Amniotic epithelial cell (primary cell): Measurements from ENCODE around the gene RIPOR3.
"Not testable (repeated sequence)": the region's sequence is repeated elsewhere in the genome, so short reads cannot be mapped to it uniquely, and the experiment has no call there.

Experiments
- DNase-seq: peaks from one replicate; pipeline ENCODE4 v3.0.0-alpha.2; 2010; ENCODE audit warnings: low read depth

The RIPOR3 gene

DNA sequence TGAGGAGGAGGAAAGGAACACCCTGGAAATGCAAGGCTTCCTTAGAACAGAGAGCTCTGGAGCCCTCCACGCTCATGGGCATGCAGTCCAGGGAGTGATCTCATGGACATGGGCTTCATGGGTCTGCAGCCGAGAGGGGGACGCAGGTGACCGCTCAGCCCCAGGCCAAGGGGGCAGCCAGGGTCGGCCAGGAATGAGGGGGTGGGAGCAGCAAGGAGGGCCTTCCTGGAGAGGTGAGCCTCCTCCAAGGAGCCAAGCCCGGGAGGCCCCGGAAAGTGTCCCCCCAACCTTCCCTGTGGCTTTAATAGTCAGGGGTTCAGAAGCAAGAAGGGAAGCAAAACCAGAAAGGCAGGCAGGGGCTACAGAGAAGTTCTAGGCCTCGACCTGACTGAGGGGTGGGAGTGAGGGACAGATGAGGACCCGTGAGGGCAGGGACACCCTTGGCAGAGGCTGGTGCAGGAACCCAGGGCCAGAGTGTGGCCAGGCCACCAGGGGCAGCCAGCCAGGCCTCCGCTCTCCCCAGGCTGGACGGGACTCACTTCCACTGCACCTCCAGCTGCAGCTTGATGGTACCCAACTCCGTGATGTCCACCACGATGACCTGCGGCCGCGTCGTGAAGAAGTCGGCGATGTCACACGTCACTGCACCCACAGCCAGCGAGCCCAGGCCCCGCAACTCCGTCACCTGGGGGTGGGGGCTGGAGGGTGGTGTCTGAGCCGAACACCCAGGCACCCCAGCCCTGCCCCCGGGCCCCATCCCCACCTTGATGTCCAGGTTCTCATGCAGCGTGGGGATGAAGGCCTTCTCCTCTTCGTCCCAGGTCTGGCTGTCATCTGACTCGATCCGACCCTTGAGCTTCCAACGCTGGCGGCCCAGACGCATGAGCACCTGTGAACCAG lies 83.2 kb downstream of the RIPOR3 start:
- DNase-seq, result no peak

DNA sequence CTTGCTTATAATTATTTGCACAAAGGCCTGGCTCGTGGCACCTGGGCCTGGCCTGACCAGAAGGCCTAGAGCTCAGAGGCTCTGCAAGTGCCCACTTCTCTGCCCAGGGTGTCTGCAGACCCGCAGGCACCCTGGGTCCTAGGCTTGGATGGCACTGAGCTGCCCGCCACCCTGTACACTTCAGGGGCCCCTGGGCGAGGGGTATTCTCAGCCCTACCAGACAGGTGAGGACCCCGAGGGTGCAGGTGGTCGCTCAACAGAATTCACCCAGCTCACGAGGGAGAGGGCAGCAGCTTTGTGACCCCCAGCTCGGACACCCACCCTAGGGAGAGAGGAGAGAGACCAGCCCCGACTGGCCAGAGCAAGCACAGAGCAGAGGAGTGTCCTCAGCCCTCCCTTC lies 83.9 kb downstream of the RIPOR3 start:
- no peak for DNase-seq

DNA sequence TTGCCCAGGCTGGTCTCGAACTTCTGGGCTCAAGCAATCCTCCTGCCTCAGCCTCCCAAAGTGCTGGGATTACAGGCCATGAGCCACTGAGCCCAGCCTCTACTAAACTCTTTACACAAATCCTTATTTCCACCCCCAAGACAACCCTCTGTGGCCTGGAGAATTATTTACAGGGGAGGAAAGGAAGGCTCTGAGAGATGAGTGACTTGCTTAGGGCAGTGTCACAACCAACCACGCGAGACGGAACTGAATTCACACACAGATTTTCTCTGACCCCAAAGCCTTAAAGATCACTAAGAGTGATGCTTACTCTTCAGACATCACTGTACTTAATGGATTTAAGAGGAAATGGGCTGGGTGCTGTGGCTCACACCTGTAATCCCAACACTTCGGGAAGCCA lies 86.2 kb downstream of the RIPOR3 start:
- no peak for DNase-seq

DNA sequence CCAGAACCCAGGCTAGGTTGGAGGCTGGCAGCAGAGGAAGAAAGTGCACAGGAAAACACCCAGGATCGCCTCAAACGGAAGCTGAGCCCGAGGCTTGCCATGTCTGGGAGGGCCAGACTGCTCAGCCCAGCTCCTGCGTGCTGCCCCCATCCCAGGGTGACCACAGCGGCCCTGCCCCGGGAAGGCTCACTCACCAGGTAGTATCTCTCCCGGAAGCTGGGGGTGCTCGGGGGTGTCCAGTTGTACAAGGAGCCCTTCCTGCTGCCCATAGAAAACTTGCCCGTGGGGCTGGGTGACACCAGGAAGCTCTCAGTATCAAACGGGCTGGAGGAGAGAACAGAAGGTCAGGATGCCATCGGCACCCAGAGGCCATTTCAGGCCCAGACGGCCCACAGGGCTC lies 86.9 kb downstream of the RIPOR3 start:
- DNase-seq, result no peak

DNA sequence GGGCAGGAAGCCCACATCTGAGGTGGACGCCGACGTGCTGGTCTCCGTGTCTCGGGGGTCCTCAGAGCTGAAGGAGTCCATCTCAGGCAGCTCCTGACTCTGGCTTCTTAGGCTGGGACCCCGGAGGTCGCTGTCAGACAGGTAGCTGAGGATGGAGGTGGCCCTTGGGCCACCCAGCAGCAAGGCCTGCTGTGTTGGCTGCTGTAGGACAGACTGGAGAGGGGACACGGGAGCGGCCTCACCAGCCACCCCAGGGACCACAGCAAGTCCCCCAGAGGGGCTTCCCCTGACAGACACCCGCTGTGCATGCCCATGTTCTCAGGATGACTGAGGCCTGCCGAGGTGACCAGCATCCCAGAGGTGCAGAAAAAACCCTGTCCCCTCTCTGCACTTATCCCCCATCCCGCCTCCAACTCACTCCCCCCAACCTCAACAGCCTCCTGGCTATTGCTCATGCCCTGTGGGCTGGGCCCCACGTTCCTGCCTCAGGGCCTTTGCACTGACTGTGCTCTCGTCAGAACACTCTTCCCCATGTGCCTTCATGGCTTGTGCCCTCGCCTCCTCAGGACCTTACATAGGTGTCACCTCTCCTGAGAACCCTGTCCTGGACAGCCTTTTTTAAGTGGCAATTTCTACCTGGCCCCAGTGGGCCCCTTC lies 88.8 kb downstream of the RIPOR3 start:
- DNase-seq, result no peak

DNA sequence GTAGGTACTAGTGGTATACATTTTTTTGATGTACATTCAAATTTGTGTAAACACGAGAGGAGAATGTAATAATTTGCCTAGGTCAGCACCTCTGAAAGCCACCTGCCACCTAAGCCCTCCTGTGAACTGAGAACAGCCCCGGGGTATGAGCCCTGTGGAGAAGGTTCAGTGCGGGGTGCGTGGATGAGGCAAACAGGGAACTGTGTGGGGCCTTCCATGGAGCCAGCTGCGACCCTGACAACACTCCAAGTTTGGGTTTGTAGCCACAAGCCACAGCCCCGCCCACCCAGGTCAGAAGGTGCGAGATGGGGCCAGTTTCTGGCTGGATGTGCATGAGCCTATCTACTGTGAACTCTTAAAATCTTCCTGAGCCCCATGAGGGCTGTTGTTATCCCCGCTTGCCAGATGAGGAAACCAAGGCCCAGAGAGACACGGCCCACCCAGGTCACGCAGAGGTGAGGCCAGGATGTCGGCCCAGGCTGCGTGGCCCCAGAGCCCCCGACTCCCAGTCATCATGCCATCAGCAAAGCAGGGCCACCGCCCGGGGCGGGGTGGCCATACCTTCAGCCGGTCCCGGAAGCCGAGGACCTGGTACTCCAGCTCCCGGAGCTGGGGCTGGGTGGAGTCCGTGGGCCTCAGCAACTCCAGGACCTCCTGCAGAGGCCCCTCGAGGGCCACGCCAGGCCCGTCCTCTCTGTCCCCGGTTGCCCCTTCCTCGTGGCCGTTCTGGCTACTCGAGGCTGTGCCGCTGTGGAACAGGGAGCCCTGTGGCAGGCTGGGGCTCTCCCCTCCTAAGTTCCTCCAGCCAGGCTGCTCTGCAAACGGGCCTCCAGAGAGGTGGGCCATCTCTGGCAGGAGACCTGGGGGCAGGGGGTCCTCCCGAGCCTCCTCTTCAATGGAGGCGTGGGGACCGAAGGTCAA lies 89.6 kb downstream of the RIPOR3 start:
- no peak for DNase-seq

DNA sequence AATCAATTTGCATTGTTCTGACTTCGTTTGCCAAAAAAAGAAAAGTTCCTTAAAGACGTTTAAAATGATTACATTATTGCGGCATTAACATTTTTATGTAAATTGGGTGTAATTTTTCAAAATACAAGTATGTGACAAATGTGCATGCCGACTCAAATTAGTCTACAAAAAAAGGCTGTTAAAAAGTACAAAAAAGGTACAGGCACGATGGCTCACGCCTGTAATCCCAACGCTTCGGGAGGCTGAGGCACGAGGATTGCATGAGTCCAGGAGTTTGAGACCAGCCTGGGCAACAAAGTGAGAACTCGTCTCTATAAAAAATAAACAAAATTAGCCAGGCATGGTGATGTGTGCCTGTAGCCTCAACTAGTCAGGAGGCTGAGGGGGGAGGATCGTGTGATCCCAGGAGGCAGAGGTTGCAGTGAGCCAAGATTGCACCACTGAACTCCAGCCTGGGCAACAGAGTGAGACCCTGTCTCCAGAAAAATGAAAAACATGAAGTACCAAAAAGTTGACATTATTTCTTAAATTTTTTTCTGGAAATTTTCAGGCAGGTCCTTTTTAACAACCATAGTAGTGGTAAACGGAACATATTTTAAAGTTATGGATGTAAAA lies 91.0 kb downstream of the RIPOR3 start:
- DNase-seq, result no peak

DNA sequence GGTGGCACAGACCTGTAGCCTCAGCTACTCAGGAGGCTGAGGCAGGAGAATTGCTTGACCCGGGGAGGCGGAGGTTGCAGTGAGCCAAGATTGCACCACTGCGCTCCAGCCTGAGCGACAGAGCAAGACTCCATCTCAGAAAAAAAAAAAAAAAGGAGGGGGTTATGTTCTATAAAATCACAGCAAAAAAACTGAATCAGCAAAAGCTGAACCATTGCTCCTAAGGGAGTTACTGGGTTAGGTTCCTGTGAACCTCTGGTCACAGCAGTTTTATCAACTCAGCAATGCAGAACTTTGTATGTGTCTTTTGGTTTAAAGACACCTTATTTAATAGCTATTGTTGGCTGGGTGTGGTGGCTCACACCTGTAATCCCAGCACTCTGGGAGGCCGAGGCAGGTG lies 92.6 kb downstream of the RIPOR3 start:
- not testable (repeated sequence) for DNase-seq

DNA sequence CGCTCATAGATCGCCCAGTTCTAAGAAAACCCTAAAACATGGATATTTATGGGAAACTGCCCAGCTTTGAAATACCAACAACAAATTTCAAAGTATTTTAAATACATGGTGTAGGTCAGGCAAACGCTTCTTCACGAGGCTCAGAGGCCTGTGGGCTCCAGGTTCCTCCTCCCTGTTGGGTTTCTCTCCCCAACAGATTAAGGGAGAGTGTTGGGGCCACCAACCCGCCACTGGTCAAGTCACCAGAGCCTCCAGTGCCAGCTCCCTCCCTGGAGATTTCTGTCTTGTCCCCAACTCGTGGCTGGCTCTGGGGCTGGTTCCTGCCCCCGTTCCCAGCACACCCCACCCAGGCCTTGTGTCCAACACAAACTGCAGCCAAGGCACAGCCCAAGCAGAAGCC lies 93.3 kb downstream of the RIPOR3 start:
- DNase-seq, result no peak

DNA sequence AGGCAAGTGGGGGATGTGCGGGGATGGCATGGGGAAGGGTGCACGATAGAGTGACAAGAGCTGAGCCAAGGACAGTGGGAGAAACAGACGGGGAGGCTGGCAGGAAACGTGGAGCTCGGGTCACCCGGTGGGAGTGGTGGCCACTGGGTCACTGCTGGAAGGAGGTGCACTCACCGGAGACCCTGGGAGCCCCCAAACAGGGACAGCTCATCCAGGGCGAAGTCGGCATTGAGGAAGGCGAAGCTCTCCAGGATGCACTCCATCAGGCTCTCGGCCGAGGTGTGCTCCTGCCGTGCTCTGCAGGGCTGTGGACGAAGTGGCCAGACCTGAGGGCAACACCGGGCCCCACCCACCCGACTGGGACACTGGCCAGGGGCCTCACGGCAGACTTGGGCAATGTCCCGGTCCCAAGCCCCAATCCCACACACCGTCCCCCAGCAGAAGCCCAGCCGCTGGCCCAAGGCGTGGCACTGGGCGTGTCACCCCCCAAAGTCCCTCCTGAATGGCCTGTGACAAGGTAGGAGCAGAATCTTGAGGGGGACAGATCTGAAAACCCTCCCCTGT lies 93.9 kb downstream of the RIPOR3 start:
- no peak for DNase-seq

DNA sequence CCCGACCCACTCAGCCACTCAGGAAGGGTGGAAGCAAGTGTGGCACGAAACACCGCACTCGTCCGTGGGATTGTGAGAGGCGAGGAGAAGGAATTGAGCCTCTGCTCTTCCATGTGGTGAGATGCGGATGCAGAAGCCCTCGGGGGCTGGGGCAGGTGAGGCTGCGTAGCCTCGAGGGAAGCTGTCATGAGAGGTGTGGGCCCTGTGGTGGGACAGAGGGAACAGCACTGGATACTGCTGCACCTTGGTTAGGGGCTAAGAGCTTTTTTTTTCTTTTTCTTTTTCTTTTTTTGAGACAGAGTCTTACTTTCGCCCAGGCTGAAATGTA lies 94.7 kb downstream of the RIPOR3 start:
- DNase-seq, result no peak

DNA sequence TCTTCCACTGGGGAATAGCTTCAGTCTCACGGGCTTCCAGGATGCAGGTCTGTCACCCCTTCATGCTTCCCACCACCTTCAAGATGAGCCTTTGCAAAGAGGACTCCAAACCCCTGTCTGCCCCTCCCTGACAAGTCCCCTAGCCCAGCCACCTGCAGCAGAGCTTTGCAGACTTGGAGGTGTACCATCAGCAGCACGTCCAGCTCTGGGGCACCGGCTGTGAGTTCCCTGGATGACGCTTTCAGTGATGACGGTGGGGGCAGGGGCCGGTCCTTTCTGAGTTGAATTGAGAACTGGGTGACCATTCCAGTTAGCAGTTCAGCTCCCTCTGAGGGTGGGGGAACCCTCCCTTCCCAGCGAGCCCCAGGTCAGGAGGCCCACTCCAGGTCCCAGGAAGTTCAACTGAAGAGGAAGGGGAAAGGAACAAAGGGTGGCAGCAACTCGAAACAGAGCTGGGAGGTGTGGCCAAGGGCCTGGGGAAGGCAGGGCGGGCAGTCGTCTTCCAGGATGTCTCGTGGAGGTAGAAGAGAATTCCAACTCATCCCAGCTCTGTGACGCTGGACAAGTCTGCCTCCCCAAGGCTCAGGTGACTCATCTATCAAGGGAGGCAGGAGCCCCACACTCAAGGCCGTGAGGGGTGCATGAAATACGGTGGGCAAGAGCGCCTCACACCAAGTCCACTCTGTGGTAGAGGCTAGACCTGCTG lies 95.2 kb downstream of the RIPOR3 start:
- DNase-seq, result peak; percentile 53

DNA sequence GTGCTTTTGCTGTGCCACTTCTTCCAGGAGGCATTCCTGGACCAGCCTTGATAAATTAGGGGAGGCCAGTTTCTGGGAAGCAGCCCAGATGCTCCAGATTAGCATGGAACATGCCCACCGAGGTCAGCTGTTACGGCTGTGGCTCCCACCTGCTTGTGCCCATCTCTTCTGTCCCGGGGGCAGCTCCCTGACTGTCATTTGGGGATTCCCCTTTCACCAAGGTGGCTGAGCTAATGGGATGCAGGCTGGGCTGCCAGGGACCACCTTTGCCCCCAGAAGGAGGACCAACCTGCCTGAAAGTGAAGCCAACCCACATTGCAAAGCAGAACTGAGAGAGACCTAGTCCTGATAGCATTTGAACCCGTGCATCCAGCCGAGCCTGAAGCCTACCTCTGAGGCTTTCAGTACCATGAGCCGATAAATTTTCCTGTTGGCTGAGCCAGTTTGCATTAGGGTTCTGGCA lies 95.9 kb downstream of the RIPOR3 start:
- no peak for DNase-seq

DNA sequence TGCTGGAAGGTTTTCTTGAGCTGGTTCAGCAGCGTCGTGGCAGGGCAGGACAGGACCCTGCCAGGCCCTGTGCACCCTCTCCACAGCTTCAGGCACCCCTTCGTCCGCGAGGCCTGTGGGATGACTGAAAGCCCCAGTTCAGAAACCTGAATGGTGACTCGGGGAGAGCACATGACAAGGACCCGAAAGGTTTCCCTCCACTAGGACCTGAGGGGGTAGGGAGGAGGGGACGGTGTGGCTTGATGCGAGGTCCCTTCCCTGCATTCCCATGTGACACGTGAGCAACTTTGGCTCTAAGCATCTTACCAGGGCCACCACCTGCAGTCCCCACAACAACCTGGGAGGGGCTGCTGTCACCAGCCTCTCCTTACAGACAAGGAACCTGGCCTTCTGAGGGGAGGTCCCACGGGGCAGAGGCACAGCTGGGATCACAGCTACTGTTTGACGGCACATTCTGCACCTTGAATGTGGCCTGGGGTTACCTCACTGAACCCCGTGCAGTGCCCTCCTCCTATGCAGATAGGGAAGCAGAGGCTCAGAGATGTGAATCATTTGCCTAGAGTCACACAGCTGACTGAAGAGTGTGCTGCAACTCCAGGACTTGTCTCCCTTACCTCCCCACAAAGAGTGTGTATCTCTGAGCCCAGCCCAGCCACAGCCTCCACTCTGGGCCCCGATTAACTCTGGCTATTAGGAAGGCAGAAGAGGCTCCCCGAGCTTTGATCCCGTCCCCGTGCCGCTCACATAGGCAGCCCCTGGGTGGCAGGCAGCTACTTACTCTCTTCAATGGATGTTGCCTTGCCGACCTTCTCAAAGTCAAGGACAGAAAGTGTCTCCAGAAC lies 96.5 kb downstream of the RIPOR3 start:
- peak; percentile 30 for DNase-seq

DNA sequence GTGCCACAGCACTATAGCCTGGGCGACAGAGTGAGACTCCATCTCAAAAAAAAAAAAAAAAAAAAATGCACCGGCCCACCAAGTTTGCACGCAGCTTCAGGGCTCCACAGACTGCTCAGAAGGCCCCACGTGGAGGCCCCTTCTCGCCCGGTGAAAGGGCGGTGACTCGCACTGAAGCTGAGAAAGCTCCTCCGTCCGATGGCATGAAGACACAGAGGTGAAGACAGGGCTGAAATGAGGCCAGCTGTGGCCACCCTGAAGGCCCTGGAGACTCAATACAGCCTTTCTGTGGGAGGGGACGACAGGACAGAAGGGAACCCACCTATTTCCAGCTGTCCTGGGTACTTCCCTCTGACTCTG lies 97.1 kb downstream of the RIPOR3 start:
- peak; percentile 28 for DNase-seq

DNA sequence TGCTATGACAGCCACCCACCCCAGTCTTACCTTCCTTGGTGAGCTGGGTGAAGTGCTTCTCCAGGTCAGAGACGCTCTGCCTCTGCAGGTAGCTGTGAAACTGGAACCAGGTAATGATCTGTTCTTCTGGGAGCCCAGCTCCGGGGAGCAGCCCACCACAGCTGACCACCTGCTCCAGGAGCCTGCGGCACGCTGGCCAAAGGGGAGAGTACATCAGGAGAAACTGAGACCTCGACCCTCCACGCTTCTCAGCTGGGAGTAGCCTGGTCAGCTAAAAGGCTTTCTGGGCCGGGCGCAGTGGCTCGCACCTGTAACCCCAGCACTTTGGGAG lies 98.4 kb downstream of the RIPOR3 start:
- DNase-seq, result no peak

DNA sequence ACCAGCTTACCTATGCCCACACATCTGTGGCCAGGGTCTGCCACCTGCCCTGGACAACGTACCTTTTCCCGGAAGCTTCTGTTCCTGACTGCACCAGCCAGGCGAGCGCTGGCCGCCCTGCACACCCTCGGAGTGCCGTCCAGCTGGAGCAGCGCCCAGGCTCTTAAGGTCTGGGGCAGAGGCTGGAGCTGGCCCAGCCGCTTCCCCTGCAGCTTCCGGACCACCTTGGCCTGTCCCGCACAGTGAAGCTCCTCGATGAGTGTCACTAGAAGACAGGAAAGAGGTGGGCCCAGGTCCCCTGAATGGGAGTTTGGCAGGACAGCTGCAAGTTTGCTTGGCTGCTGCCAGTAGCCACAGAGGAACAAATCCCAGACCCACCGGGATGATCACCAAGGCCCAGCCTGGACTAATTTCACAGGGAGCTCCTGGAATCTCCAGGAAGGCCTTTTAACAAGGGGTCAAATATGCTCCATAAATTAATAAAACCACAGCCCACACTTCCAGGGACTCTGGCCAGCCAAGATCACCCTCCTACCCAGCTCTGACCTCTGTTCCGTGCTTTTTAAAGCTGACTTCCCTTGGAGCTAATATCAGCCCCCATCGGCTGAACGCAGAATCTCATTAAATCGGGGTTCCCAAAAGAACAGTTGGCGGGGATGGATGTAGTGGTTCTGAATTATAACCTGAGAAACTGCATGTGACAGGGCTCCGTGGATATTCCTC lies 98.9 kb downstream of the RIPOR3 start:
- DNase-seq, result peak; percentile 32

DNA sequence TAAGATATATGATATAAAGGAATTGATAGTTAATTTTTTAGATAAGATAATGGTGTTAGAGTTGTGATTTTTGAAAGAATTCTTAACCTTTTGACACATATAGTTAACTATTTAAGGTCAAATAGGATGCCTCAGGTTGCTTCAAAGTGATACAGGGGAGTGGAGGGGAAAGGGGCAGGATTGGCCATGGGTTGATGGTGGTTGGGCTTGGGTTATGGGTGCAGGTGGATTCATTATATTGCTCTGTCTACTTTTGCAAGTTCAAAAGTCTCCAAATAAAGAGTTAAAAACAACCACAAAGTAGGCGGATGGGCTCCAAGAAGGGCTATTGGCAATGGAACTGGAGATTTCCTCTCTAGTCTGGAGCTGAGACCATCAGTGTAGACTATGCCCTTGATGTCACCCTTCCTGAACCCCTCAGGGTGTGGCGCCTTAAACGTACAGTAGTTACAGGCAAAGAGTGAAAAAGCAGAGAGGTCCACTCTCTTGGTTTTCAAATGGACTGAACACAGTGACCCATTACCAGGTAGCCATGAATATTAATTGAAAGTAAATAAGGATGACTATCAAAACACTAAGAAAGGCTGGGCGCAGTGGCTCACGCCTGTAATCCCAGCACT lies 100.0 kb downstream of the RIPOR3 start:
- DNase-seq, result no peak

DNA sequence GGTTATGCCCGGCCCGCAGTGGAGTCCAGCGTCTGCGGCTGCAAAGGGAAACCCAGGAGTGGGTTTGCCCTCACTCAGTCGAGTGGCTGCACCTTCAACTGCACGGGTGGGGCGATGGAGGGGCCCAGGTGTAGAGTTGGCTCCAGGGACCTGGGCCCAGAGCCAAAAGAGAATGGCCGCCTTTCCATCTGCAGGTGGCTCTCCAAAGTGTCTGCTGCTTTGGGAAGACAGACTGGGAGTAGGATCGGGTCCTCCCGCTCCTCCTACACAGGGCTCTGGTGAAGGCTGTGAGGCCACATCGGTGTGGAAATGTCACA lies 101.0 kb downstream of the RIPOR3 start:
- no peak for DNase-seq
